ENCODE results near the gene OPHN1. TPM values are rescaled to one million over a fixed set of nuclear protein-coding genes. Genes with fewer than 3 reads are reported as not detected.
A peak's percentile ranks its signal among the peaks of the same experiment; 100 is the strongest.

Gene OPHN1
- polyA plus RNA-seq, 3 donors: 0.20 to 0.82 (median 0.73) TPM

DNA sequence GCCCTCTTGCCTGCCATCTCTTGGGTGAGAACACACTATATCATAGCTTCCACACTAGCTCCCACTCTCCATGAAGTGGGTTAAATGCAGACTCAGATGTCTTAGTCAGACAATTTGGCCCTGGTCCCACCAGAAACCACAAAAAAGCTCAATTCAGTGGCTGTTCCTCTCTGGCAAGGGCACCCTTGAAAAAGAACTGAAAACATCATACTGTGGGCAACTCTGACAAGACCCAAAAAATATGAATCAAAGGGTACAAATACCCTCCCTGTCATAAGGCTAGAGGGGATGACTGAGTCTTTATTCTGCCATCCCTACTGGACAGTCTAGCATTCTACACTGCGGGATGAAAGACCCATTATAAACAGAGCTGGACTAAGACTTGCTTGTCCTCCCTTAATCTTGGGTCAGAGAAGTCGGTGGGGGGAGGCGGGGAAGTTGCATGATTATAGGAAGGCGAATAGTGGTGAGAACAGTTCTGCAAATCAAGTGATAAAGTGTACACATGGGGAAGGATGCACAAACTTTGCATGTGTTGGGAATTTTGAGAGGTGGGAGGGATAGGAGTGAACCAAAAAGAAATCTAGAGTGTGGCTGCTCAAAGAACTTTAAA lies 172.1 kb downstream of the OPHN1 start:
- Histone ChIP-seq H3K4me2 (replicated peaks; ENCODE audit: extremely low read depth, low read length, poor library complexity, severe bottlenecking) (no peak overlapping the region), H2AFZ (ENCODE audit: insufficient read depth, low read depth, low read length, poor library complexity, severe bottlenecking) (no peak overlapping the region), H3K27me3 (ENCODE audit: control insufficient read depth in 2 of 2, insufficient read depth in 2 of 2, low read length in 2 of 2) (no peaks in the 10 kb centered on the region), H3K9ac (ENCODE audit: insufficient read depth, low read length, poor library complexity, severe bottlenecking) (no peak overlapping the region), H4K20me1 (ENCODE audit: insufficient read depth, low read length) (no peaks in the 10 kb centered on the region), H3K36me3 (replicated peaks in 1 of 2; ENCODE audit: control insufficient read depth in 1 of 2, insufficient read depth in 2 of 2, low read length in 2 of 2) (no peaks in the 10 kb centered on the region), H3K4me1 (ENCODE audit: control insufficient read depth in 1 of 2, insufficient read depth in 2 of 2, low read length in 2 of 2) (peaks cover 6 to 7% of the 10 kb centered on the region in 2 donors), H3K4me3 (replicated peaks in 1 of 3; ENCODE audit: low read depth in 2 of 3, low read length in 3 of 3) (no peak overlapping the region), H3K9me3 (replicated peaks in 1 of 2; ENCODE audit: control insufficient read depth in 1 of 2, insufficient read depth in 1 of 2, low read length in 2 of 2) (no peaks in the 10 kb centered on the region), H3K79me2 (ENCODE audit: insufficient read depth, low read length) (no peaks in the 10 kb centered on the region), H3K27ac (ENCODE audit: low read depth in 1 of 2, low read length in 2 of 2) (no peak overlapping the region)
- Mint-ChIP-seq H3K36me3 (no peaks in the 10 kb centered on the region), H3K4me1 (peaks cover 7% of the 10 kb centered on the region), H3K4me3 (peak overlapping the region in 1 of 2 donors; percentile 26), H3K27ac (no peak overlapping the region), H3K9me3 (peaks cover 0 to 10% (median 2%) of the 10 kb centered on the region in 7 donors), H3K27me3 (ENCODE audit: low read depth in 3 of 3) (peaks cover 0 to 3% (median 1%) of the 10 kb centered on the region in 3 donors)
- WGBS (ENCODE audit: insufficient coverage): 0% methylated on average over 2 of the region's 4 CpGs
- DNase-seq: no peak
- intact Hi-C loops (cut with micrococcal nuclease): no loop called here
- TF ChIP-seq, protein P1, sequence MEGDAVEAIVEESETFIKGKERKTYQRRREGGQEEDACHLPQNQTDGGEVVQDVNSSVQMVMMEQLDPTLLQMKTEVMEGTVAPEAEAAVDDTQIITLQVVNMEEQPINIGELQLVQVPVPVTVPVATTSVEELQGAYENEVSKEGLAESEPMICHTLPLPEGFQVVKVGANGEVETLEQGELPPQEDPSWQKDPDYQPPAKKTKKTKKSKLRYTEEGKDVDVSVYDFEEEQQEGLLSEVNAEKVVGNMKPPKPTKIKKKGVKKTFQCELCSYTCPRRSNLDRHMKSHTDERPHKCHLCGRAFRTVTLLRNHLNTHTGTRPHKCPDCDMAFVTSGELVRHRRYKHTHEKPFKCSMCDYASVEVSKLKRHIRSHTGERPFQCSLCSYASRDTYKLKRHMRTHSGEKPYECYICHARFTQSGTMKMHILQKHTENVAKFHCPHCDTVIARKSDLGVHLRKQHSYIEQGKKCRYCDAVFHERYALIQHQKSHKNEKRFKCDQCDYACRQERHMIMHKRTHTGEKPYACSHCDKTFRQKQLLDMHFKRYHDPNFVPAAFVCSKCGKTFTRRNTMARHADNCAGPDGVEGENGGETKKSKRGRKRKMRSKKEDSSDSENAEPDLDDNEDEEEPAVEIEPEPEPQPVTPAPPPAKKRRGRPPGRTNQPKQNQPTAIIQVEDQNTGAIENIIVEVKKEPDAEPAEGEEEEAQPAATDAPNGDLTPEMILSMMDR (IDR thresholded peaks at IDR 0.05): no peak

DNA sequence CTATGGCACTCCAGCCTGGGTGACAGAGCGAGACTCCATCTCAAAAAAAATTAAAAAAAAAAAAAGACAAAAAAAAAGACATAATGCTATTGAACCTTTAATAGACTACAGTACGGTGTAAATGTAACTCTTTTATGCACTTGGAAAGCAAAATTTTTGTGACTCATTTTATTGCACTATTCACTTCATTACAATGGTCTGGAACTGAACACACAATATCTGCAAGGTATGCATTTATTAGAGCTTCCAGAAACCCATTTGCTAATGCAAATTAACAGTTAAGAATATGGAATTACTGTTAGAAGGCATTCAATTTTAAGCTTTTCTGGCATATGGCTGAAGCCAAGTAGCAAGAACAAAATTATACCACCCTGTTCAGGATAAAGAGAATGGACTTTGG lies 176.3 kb downstream of the OPHN1 start:
- no peak overlapping the region for H3K4me3 Mint-ChIP-seq
- Histone ChIP-seq H4K20me1 (ENCODE audit: insufficient read depth, low read length) (no peaks in the 10 kb centered on the region), H2AFZ (ENCODE audit: insufficient read depth, low read depth, low read length, poor library complexity, severe bottlenecking) (no peak overlapping the region), H3K9ac (ENCODE audit: insufficient read depth, low read length, poor library complexity, severe bottlenecking) (no peak overlapping the region), H3K27ac (ENCODE audit: low read depth in 1 of 2, low read length in 2 of 2) (no peak overlapping the region), H3K4me2 (replicated peaks; ENCODE audit: extremely low read depth, low read length, poor library complexity, severe bottlenecking) (no peak overlapping the region), H3K4me3 (replicated peaks in 1 of 3; ENCODE audit: low read depth in 2 of 3, low read length in 3 of 3) (no peak overlapping the region), H3K36me3 (replicated peaks in 1 of 2; ENCODE audit: control insufficient read depth in 1 of 2, insufficient read depth in 2 of 2, low read length in 2 of 2) (no peaks in the 10 kb centered on the region), H3K4me1 (ENCODE audit: control insufficient read depth in 1 of 2, insufficient read depth in 2 of 2, low read length in 2 of 2) (peaks cover 6 to 7% of the 10 kb centered on the region in 2 donors), H3K79me2 (ENCODE audit: insufficient read depth, low read length) (no peaks in the 10 kb centered on the region), H3K27me3 (ENCODE audit: control insufficient read depth in 2 of 2, insufficient read depth in 2 of 2, low read length in 2 of 2) (no peaks in the 10 kb centered on the region), H3K9me3 (replicated peaks in 1 of 2; ENCODE audit: control insufficient read depth in 1 of 2, insufficient read depth in 1 of 2, low read length in 2 of 2) (no peaks in the 10 kb centered on the region)
- TF ChIP-seq, protein P1 (IDR thresholded peaks at IDR 0.05): no peak
- H3K27me3 Mint-ChIP-seq (ENCODE audit: low read depth in 3 of 3): peaks cover 0 to 3% (median 0%) of the 10 kb centered on the region in 3 donors
- H3K9me3 Mint-ChIP-seq: peaks cover 0 to 3% (median 0%) of the 10 kb centered on the region in 7 donors
- H3K27ac Mint-ChIP-seq: no peak overlapping the region
- intact Hi-C loops (cut with micrococcal nuclease): no loop called here
- peaks cover 7% of the 10 kb centered on the region for H3K4me1 Mint-ChIP-seq
- H3K36me3 Mint-ChIP-seq: no peaks in the 10 kb centered on the region
- no CpG with 5 or more reads among the region's 2 CpGs for whole genome bisulfite sequencing (ENCODE audit: insufficient coverage)
- DNase-seq: no peak

All from CD14-positive monocyte (primary cell).